Neural cell (in vitro differentiated cells): ENCODE results near the gene IL9.

Experiments used
- CTCF ChIP-seq: fragments of 450-650 bp; IDR thresholded peaks from 2 replicates; pipeline ENCODE4 v1.5.1; 2014; ENCODE audit warnings: antibody characterized with exemption, mild to moderate bottlenecking, moderate library complexity; ENCODE audit not compliant: poor library complexity, severe bottlenecking
- EZH2 ChIP-seq: fragments of 200-600, 300-800 bp; shearing (Covaris generic), sonication (generic); IDR thresholded peaks from 2 replicates; pipeline ENCODE4 v1.6.1; 2014; ENCODE audit warnings: antibody characterized with exemption, low read length, borderline replicate concordance, mild to moderate bottlenecking; ENCODE audit not compliant: insufficient read depth, poor library complexity, severe bottlenecking
- SMC3 ChIP-seq: fragments of 450-650 bp; conservative IDR thresholded peaks from 2 replicates; pipeline ENCODE4 v1.6.1; 2014; ENCODE audit warnings: antibody characterized with exemption, mild to moderate bottlenecking, moderate library complexity; ENCODE audit not compliant: poor library complexity

DNA sequence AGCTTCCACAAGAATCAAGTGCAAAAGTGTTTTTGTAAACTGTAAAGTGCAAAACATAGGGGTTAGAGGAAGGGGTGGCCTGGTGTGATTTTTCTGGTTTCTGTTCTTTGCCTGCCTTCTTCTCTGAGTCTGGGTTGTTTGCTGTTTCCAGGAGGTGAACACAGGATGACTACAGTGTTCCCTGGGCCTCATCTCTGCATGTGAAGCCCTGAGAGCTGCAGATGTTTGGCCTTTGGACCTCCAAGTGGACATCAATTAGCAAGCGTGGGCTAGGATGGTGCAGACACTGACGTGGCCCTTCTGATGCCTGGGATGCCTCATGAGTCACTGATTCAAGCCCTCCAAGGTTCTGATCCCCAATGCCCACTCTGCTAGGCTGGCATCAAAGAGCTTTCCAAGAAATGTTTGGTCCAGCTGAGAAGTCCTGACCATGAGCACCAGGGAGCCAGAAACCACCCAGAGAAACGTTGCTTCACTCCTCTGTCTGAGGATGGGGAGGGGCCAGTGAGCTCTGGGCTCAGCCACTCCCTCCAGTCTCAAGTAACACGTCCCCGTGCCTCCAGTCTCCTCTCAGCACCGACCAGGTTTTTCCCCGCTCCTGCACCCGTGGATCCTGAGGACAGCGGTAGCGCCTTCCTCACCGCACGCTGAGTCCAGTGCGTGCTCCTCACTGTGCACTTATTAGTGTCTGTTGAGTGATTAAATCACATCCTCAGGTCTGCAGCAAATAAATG is 7.6 kb downstream of the IL9 start:
- no peak for TF ChIP-seq CTCF
- TF ChIP-seq EZH2, result no peak
- TF ChIP-seq SMC3, result no peak
